Panc1 (cell line): ENCODE measurements around the gene UGT1A6. TPM values are rescaled to one million over a fixed set of nuclear protein-coding genes. Genes with fewer than 3 reads are reported as not detected.

ENCODE experiments used
- ATAC-seq: fragments of 200-7000 bp; cut with Tn5 transposase; 2 replicates; pipeline ENCODE4 v1.9.1; 2020; ENCODE audit warnings: mild to moderate bottlenecking, moderate library complexity
- BruUV-seq: library from RNA; stranded (reverse); fragments of 400-500 nt; replicated peaks from 2 replicates; lab custom pipeline; 2021; lab: Mats Ljungman, UMichigan
- CTCF ChIA-PET: fragments of 300-600 bp; sonication (Branson Sonifier 250); formaldehyde crosslinking; loops from one replicate; lab custom pipeline; 2022; ENCODE audit warnings: antibody characterized with exemption; lab: Charles Lee
- POLR2A ChIA-PET: fragments of 300-600 bp; sonication (Branson Sonifier 250); formaldehyde crosslinking; loops from one replicate; lab custom pipeline; 2022; ENCODE audit warnings: antibody characterized with exemption; lab: Charles Lee
- DNase-seq: peaks from one replicate; pipeline ENCODE4 v3.0.0-alpha.2; 2010; ENCODE audit warnings: low read depth, low spot score
- H3K27ac ChIP-seq: 2 replicates; pipeline ENCODE4 v1.5.1; 2011; ENCODE audit warnings: mild to moderate bottlenecking, low read length, inconsistent platforms
- H3K27me3 ChIP-seq: fragments of 200-500 bp; sonication (Bioruptor generic); 2 replicates; pipeline ENCODE4 v1.6.0; 2014; ENCODE audit warnings: low read length, inconsistent platforms; ENCODE audit not compliant: control insufficient read depth, insufficient read depth
- H3K36me3 ChIP-seq: fragments of 200-500 bp; sonication (Bioruptor generic); 2 replicates; pipeline ENCODE4 v1.5.1; 2014; ENCODE audit warnings: inconsistent platforms, mild to moderate bottlenecking, low read length, moderate library complexity; ENCODE audit not compliant: control insufficient read depth, insufficient read depth
- H3K4me1 ChIP-seq: 2 replicates; pipeline ENCODE4 v1.5.1; 2011; ENCODE audit warnings: inconsistent platforms, mild to moderate bottlenecking, low read length, moderate library complexity; ENCODE audit not compliant: control insufficient read depth, insufficient read depth
- H3K4me3 ChIP-seq, 2 experiments: 2 replicates each; pipeline ENCODE4 v1.5.1; 2011 to 2012; ENCODE audit warnings: low read depth in 2 of 2, low read length in 2 of 2, mild to moderate bottlenecking in 2 of 2, inconsistent platforms in 1 of 2, moderate library complexity in 1 of 2
- H3K9me3 ChIP-seq: fragments of 200-500 bp; sonication (Bioruptor generic); 2 replicates; pipeline ENCODE4 v1.5.1; 2014; ENCODE audit warnings: low read depth, mild to moderate bottlenecking, inconsistent platforms, low read length, moderate library complexity; ENCODE audit not compliant: control insufficient read depth, insufficient read depth
- POLR2AphosphoS5 ChIP-seq: IDR thresholded peaks from 2 replicates; pipeline ENCODE4 v1.6.1; 2012; ENCODE audit warnings: mild to moderate bottlenecking, low read depth, low read length, moderate library complexity
- REST ChIP-seq, 2 experiments: IDR thresholded peaks; 2 replicates each; pipeline ENCODE4 v1.6.1; 2011 to 2012; ENCODE audit warnings: low read depth in 2 of 2, control low read depth in 1 of 2, low read length in 1 of 2, mild to moderate bottlenecking in 1 of 2, moderate library complexity in 1 of 2; ENCODE audit not compliant: insufficient read depth in 1 of 2
- SIN3A ChIP-seq: IDR thresholded peaks from 2 replicates; pipeline ENCODE4 v1.6.1; 2012; ENCODE audit warnings: low read depth, mild to moderate bottlenecking, low read length, moderate library complexity, borderline replicate concordance; ENCODE audit not compliant: insufficient read depth
- TCF7L2 ChIP-seq: IDR thresholded peaks from 2 replicates; pipeline ENCODE4 v1.6.1; 2011; ENCODE audit warnings: mild to moderate bottlenecking, low read depth, low read length, inconsistent platforms
- in situ Hi-C: cut with HindIII; loops from 2 replicates; pipeline ENCODE4 v1.10.0; 2016; ENCODE audit warnings: low sequenced_read_pairs, low pct_unique_long_range_greater_than_20kb
- intact Hi-C: fragments of 100-400 bp; cut with micrococcal nuclease; formaldehyde crosslinking; loops from one replicate; pipeline ENCODE4 v1.10.0; 2022; ENCODE audit not compliant: unreplicated experiment
- total RNA-seq: library from RNA; stranded (reverse); gene quantifications from one replicate; pipeline ENCODE4 v1.2.1, GENCODE V29; 2021; ENCODE audit not compliant: unreplicated experiment
- TF ChIP-seq, protein P1 (sequence below): fragments of 450-650 bp; IDR thresholded peaks from 2 replicates; pipeline ENCODE4 v1.5.1; 2017; ENCODE audit warnings: mild to moderate bottlenecking

The UGT1A6 gene
- total RNA-seq, 1 experiment from 2014 or later, result not detected

- no peaks in the 10 kb centered on the region for H3K27me3 ChIP-seq
- in situ Hi-C loops, result no loop called here
- ChIA-PET CTCF (no interaction called here), POLR2A (no interaction called here)
- intact Hi-C loops, result no loop called here
- no peak within 1 kb of the TSS for H3K27ac ChIP-seq
- no peak for ATAC-seq
- BruUV-seq, result no TSS peak
- TF ChIP-seq SIN3A, result no peak
- TF ChIP-seq, protein P1, sequence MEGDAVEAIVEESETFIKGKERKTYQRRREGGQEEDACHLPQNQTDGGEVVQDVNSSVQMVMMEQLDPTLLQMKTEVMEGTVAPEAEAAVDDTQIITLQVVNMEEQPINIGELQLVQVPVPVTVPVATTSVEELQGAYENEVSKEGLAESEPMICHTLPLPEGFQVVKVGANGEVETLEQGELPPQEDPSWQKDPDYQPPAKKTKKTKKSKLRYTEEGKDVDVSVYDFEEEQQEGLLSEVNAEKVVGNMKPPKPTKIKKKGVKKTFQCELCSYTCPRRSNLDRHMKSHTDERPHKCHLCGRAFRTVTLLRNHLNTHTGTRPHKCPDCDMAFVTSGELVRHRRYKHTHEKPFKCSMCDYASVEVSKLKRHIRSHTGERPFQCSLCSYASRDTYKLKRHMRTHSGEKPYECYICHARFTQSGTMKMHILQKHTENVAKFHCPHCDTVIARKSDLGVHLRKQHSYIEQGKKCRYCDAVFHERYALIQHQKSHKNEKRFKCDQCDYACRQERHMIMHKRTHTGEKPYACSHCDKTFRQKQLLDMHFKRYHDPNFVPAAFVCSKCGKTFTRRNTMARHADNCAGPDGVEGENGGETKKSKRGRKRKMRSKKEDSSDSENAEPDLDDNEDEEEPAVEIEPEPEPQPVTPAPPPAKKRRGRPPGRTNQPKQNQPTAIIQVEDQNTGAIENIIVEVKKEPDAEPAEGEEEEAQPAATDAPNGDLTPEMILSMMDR, result no peak
- DNase-seq, result no peak
- H3K4me1 ChIP-seq, result no peaks in the 10 kb centered on the region
- no peak within 1 kb of the TSS for H3K4me3 ChIP-seq
- H3K36me3 ChIP-seq, result no peaks in the 10 kb centered on the region
- no peaks in the 10 kb centered on the region for H3K9me3 ChIP-seq
Observed at GRCh38 chr2:233671290-233672161, 21.2 kb upstream of the UGT1A6 start, which contains the start of gene UGT1A9. UGT1A9 (plus strand) TSS chr2:233671898; CDS start chr2:233671935, 37 bp downstream.

- TF ChIP-seq, protein P1, result no peak
- TF ChIP-seq POLR2AphosphoS5 (no peak), TCF7L2 (no peak), SIN3A (no peak), REST (IDR thresholded peaks at IDR 0.05; ENCODE audit: insufficient read depth in 1 of 2, low read depth in 2 of 2, low read length in 1 of 2) (no peak)
- Histone ChIP-seq H3K36me3 (no peaks in the 10 kb centered on the region), H3K4me1 (no peaks in the 10 kb centered on the region), H3K9me3 (no peaks in the 10 kb centered on the region), H3K27ac (no peak overlapping the region), H3K4me3 (no peak overlapping the region), H3K27me3 (no peaks in the 10 kb centered on the region)
- intact Hi-C loops, result no loop called here
- in situ Hi-C loops, result no loop called here
- POLR2A ChIA-PET, result no interaction called here
- BruUV-seq, result no TSS peak
- CTCF ChIA-PET, result no interaction called here
- ATAC-seq, result no peak
- no peak for DNase-seq
Observed at GRCh38 chr2:233672886-233673285, 19.8 kb upstream of the UGT1A6 start.
